WTC11 (cell line): Measurements from ENCODE around the gene CTNNA1. TPM values are rescaled to one million over a fixed set of nuclear protein-coding genes. Genes with fewer than 3 reads are reported as not detected.
"Not testable (repeated sequence)": the region's sequence is repeated elsewhere in the genome, so short reads cannot be mapped to it uniquely, and the experiment has no call there.

Source experiments
- ATAC-seq: fragments of 200-7000 bp; cut with Tn5 transposase; 2 replicates; pipeline ENCODE4 v1.10.0; 2021; ENCODE audit warnings: mild to moderate bottlenecking, moderate library complexity
- CTCF ChIA-PET: fragments of 300-600 bp; sonication (Branson Sonifier 250); formaldehyde crosslinking; loops from one replicate; lab custom pipeline; 2021; ENCODE audit warnings: antibody characterized with exemption; lab: Charles Lee
- POLR2A ChIA-PET: fragments of 350-600 bp; sonication (Branson Sonifier 250); formaldehyde crosslinking; loops from one replicate; lab custom pipeline; 2021; ENCODE audit warnings: antibody characterized with exemption; lab: Charles Lee
- DNase-seq: peaks from one replicate; pipeline ENCODE4 v3.0.0; 2021; ENCODE audit warnings: low spot score
- H3K27ac Mint-ChIP-seq: 2 replicates; pipeline ENCODE4 v1.8.0; 2021; ENCODE audit warnings: mixed read lengths
- H3K27me3 Mint-ChIP-seq: 2 replicates; pipeline ENCODE4 v1.8.0; 2021; ENCODE audit warnings: low read depth, mild to moderate bottlenecking, moderate library complexity, mixed read lengths
- H3K36me3 Mint-ChIP-seq: 2 replicates; pipeline ENCODE4 v1.8.0; 2021; ENCODE audit warnings: mixed read lengths
- H3K4me1 Mint-ChIP-seq: 2 replicates; pipeline ENCODE4 v1.8.0; 2022; ENCODE audit warnings: mixed read lengths
- H3K4me3 Mint-ChIP-seq: 2 replicates; pipeline ENCODE4 v1.8.0; 2021; ENCODE audit warnings: mild to moderate bottlenecking, moderate library complexity, mixed read lengths
- H3K9me3 Mint-ChIP-seq: 2 replicates; pipeline ENCODE4 v1.8.0; 2021; ENCODE audit warnings: mixed read lengths
- CREB1 ChIP-seq: sonication (generic); formaldehyde crosslinking; IDR thresholded peaks from 2 replicates; pipeline ENCODE4 v1.8.0; 2023; ENCODE audit warnings: mild to moderate bottlenecking, missing genetic modification reagents
- CREM ChIP-seq: sonication (generic); formaldehyde crosslinking; IDR thresholded peaks from 2 replicates; pipeline ENCODE4 v1.8.1; 2022; ENCODE audit warnings: mild to moderate bottlenecking, missing genetic modification reagents, moderate library complexity
- E2F4 ChIP-seq: sonication (generic); formaldehyde crosslinking; IDR thresholded peaks from 2 replicates; pipeline ENCODE4 v1.8.1; 2022; ENCODE audit warnings: low read depth, mild to moderate bottlenecking, moderate library complexity, missing genetic modification reagents, borderline replicate concordance
- ESRRA ChIP-seq: sonication (generic); formaldehyde crosslinking; IDR thresholded peaks from 2 replicates; pipeline ENCODE4 v1.8.1; 2022; ENCODE audit warnings: mild to moderate bottlenecking, missing genetic modification reagents, borderline replicate concordance
- GRHL2 ChIP-seq: fragments of 250-450 bp; sonication (Bioruptor Pico); IDR thresholded peaks from 2 replicates; pipeline ENCODE4 v1.8.0; 2022; ENCODE audit warnings: mild to moderate bottlenecking, moderate library complexity; ENCODE audit not compliant: insufficient replicate concordance, severe bottlenecking
- HMGXB4 ChIP-seq: sonication (generic); formaldehyde crosslinking; IDR thresholded peaks from 2 replicates; pipeline ENCODE4 v1.8.1; 2023; ENCODE audit warnings: mild to moderate bottlenecking, moderate library complexity, missing genetic modification reagents
- MLX ChIP-seq: sonication (generic); formaldehyde crosslinking; IDR thresholded peaks from 2 replicates; pipeline ENCODE4 v1.8.1; 2023; ENCODE audit warnings: mild to moderate bottlenecking, missing genetic modification reagents, moderate library complexity
- NFATC4 ChIP-seq: fragments of 250-450 bp; sonication (Bioruptor Pico); IDR thresholded peaks from 2 replicates; pipeline ENCODE4 v1.9.0; 2021; ENCODE audit warnings: mild to moderate bottlenecking
- NR2C2 ChIP-seq: sonication (generic); formaldehyde crosslinking; IDR thresholded peaks from 2 replicates; pipeline ENCODE4 v1.8.0; 2022; ENCODE audit warnings: mild to moderate bottlenecking, missing genetic modification reagents
- NR3C1 ChIP-seq: sonication (generic); formaldehyde crosslinking; conservative IDR thresholded peaks from 2 replicates; pipeline ENCODE4 v1.8.1; 2023; ENCODE audit warnings: low read depth, mild to moderate bottlenecking, missing genetic modification reagents
- RELA ChIP-seq: sonication (generic); formaldehyde crosslinking; IDR thresholded peaks from 2 replicates; pipeline ENCODE4 v1.8.1; 2022; ENCODE audit warnings: missing genetic modification reagents, mild to moderate bottlenecking, borderline replicate concordance
- TCF7 ChIP-seq: sonication (generic); formaldehyde crosslinking; IDR thresholded peaks from 2 replicates; pipeline ENCODE4 v1.8.0; 2022; ENCODE audit warnings: mild to moderate bottlenecking, low read depth, missing genetic modification reagents, moderate library complexity
- ZNF121 ChIP-seq: sonication (generic); formaldehyde crosslinking; IDR thresholded peaks from 2 replicates; pipeline ENCODE4 v1.8.0; 2023; ENCODE audit warnings: missing genetic modification reagents
- total RNA-seq: library from RNA; stranded (reverse); gene quantifications from 3 replicates; pipeline ENCODE4 v1.2.3, GENCODE V29; 2021
- TF ChIP-seq, protein P1 (sequence below): fragments of 250-450 bp; sonication (Bioruptor Pico); IDR thresholded peaks from 2 replicates; pipeline ENCODE4 v1.8.0; 2021; ENCODE audit warnings: mild to moderate bottlenecking
- TF ChIP-seq, protein P2 (sequence below): sonication (generic); formaldehyde crosslinking; IDR thresholded peaks from 2 replicates; pipeline ENCODE4 v1.8.1; 2022; ENCODE audit warnings: mild to moderate bottlenecking, moderate library complexity, missing genetic modification reagents
- TF ChIP-seq, protein P3 (sequence below): sonication (generic); formaldehyde crosslinking; IDR thresholded peaks from 2 replicates; pipeline ENCODE4 v1.8.0; 2023; ENCODE audit warnings: mild to moderate bottlenecking, missing genetic modification reagents

The CTNNA1 gene
- total RNA-seq, 1 experiment from 2014 or later: 309 TPM

- DNase-seq (no peak), ATAC-seq (no peak)
- Mint-ChIP-seq H3K36me3 (peaks cover 32% of the 10 kb centered on the region), H3K4me3 (no peak overlapping the region), H3K27me3 (no peaks in the 10 kb centered on the region), H3K27ac (peak overlapping the region; percentile 78; the same call in 1 of the 2 replicates), H3K4me1 (peaks cover 35% of the 10 kb centered on the region), H3K9me3 (peaks cover 10% of the 10 kb centered on the region)
- CTCF ChIA-PET: interaction anchor here (1.8 to 2.9 kb wide), 2 partner anchors 17 to 18 kb away, joined by 3 to 12 read pairs; no protein-coding TSS in a partner anchor
- POLR2A ChIA-PET: no interaction called here
- TF ChIP-seq NFATC4 (no peak), GRHL2 (CRISPR knock-in tag) (no peak), RELA (CRISPR knock-in tag) (no peak), HMGXB4 (CRISPR knock-in tag) (no peak), NR2C2 (CRISPR knock-in tag) (no peak), CREM (CRISPR knock-in tag) (no peak), CREB1 (CRISPR knock-in tag) (no peak), ZNF121 (CRISPR knock-in tag) (no peak), ESRRA (CRISPR knock-in tag) (no peak), E2F4 (CRISPR knock-in tag) (no peak), TCF7 (CRISPR knock-in tag) (no peak), MLX (no peak), NR3C1 (CRISPR knock-in tag) (no peak)
- TF ChIP-seq, protein P1, sequence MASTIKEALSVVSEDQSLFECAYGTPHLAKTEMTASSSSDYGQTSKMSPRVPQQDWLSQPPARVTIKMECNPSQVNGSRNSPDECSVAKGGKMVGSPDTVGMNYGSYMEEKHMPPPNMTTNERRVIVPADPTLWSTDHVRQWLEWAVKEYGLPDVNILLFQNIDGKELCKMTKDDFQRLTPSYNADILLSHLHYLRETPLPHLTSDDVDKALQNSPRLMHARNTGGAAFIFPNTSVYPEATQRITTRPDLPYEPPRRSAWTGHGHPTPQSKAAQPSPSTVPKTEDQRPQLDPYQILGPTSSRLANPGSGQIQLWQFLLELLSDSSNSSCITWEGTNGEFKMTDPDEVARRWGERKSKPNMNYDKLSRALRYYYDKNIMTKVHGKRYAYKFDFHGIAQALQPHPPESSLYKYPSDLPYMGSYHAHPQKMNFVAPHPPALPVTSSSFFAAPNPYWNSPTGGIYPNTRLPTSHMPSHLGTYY (CRISPR knock-in tag): no peak
- TF ChIP-seq, protein P2, sequence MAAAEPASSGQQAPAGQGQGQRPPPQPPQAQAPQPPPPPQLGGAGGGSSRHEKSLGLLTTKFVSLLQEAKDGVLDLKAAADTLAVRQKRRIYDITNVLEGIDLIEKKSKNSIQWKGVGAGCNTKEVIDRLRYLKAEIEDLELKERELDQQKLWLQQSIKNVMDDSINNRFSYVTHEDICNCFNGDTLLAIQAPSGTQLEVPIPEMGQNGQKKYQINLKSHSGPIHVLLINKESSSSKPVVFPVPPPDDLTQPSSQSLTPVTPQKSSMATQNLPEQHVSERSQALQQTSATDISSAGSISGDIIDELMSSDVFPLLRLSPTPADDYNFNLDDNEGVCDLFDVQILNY (CRISPR knock-in tag): no peak
- TF ChIP-seq, protein P3, sequence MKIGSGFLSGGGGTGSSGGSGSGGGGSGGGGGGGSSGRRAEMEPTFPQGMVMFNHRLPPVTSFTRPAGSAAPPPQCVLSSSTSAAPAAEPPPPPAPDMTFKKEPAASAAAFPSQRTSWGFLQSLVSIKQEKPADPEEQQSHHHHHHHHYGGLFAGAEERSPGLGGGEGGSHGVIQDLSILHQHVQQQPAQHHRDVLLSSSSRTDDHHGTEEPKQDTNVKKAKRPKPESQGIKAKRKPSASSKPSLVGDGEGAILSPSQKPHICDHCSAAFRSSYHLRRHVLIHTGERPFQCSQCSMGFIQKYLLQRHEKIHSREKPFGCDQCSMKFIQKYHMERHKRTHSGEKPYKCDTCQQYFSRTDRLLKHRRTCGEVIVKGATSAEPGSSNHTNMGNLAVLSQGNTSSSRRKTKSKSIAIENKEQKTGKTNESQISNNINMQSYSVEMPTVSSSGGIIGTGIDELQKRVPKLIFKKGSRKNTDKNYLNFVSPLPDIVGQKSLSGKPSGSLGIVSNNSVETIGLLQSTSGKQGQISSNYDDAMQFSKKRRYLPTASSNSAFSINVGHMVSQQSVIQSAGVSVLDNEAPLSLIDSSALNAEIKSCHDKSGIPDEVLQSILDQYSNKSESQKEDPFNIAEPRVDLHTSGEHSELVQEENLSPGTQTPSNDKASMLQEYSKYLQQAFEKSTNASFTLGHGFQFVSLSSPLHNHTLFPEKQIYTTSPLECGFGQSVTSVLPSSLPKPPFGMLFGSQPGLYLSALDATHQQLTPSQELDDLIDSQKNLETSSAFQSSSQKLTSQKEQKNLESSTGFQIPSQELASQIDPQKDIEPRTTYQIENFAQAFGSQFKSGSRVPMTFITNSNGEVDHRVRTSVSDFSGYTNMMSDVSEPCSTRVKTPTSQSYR (CRISPR knock-in tag): no peak
Observed at GRCh38 chr5:138772986-138773594, 19.9 kb downstream of the CTNNA1 start.

DNA sequence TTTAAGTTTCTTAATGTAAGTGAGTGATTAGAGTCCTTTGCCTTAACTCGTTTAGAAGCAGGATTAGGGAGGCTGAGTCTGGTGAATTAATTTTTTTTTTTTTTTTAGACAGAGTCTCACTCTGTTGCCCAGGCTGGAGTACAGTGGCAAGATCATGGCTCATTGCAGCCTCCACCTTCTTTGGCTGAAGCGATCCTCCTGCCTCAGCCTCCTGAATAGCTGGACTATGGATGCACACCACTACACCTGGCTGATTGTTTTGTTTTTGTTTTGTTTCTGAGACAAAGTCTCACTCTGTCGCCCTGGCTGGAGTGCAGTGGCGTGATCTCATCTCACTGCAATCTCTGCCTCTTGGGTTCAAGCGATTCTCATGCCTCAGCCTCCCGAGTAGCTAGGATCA lies 20.4 kb downstream of the CTNNA1 start:
- POLR2A ChIA-PET, DNase-seq, H3K4me3 Mint-ChIP-seq, ATAC-seq, H3K27me3 Mint-ChIP-seq: not testable (repeated sequence)
- H3K36me3 Mint-ChIP-seq: peaks cover 37% of the 10 kb centered on the region
- H3K27ac Mint-ChIP-seq: 0 out of 2 replicates have a peak overlapping the region, but pooled peaks have one; percentile 78
- H3K9me3 Mint-ChIP-seq: peaks cover 15% of the 10 kb centered on the region
- CTCF ChIA-PET: interaction anchor here (0.7 to 2.9 kb wide), 4 partner anchors 11 to 18 kb away, joined by 3 to 12 read pairs (median 3); no protein-coding TSS in a partner anchor
- H3K4me1 Mint-ChIP-seq: peaks cover 34% of the 10 kb centered on the region
